Activated T-cell treated with anti-CD3 and anti-CD28 coated beads for 4 hours (primary cell): ENCODE data around the gene ANGEL1.
A peak's percentile ranks its signal among the peaks of the same experiment; 100 is the strongest.

Source experiments
- DNase-seq: peaks from one replicate; pipeline ENCODE4 v3.0.0-alpha.2; 2020

The ANGEL1 gene

GRCh38 chr14:76814726-76815645 lies 2.3 kb upstream of the ANGEL1 start:
- DNase-seq: no peak

- DNase-seq: peak; percentile 9
Observed at GRCh38 chr14:76812093-76812421, 625 bp downstream of the ANGEL1 start.

- no peak for DNase-seq
Observed at GRCh38 chr14:76811561-76811960, 1.1 kb downstream of the ANGEL1 start.

GRCh38 chr14:76810953-76811400 lies 1.7 kb downstream of the ANGEL1 start:
- no peak for DNase-seq

GRCh38 chr14:76810525-76810924 lies 2.2 kb downstream of the ANGEL1 start:
- DNase-seq: no peak

- no peak for DNase-seq
Observed at GRCh38 chr14:76808990-76809389, 3.7 kb downstream of the ANGEL1 start.

GRCh38 chr14:76808011-76808410 lies 4.7 kb downstream of the ANGEL1 start:
- DNase-seq: no peak

- DNase-seq: no peak
Observed at GRCh38 chr14:76806446-76806845, 6.2 kb downstream of the ANGEL1 start.

GRCh38 chr14:76793956-76794355 lies 18.7 kb downstream of the ANGEL1 start:
- DNase-seq: no peak

- no peak for DNase-seq
Observed at GRCh38 chr14:76793324-76793723, 19.4 kb downstream of the ANGEL1 start.

- DNase-seq: no peak
Observed at GRCh38 chr14:76792422-76792821, 20.3 kb downstream of the ANGEL1 start.

- no peak for DNase-seq
Observed at GRCh38 chr14:76786601-76787000, 26.1 kb downstream of the ANGEL1 start.

- DNase-seq: no peak
Observed at GRCh38 chr14:76784881-76785280, 27.8 kb downstream of the ANGEL1 start.

- DNase-seq: no peak
Observed at GRCh38 chr14:76784266-76784874, 28.3 kb downstream of the ANGEL1 start.

- DNase-seq: no peak
Observed at GRCh38 chr14:76782885-76783566, 29.7 kb downstream of the ANGEL1 start.

- DNase-seq: no peak
Observed at GRCh38 chr14:76782115-76782884, 30.4 kb downstream of the ANGEL1 start.

- DNase-seq: no peak
Observed at GRCh38 chr14:76781648-76782051, 31.0 kb downstream of the ANGEL1 start.

GRCh38 chr14:76780875-76781647 lies 31.6 kb downstream of the ANGEL1 start:
- no peak for DNase-seq

GRCh38 chr14:76780360-76780759 lies 32.3 kb downstream of the ANGEL1 start:
- DNase-seq: no peak

- DNase-seq: no peak
Observed at GRCh38 chr14:76780058-76780345, 32.7 kb downstream of the ANGEL1 start.

GRCh38 chr14:76779221-76780057 lies 33.2 kb downstream of the ANGEL1 start:
- no peak for DNase-seq
